GM19239 (cell line): ENCODE results near the gene FXYD3.
"Not testable (repeated sequence)": the region's sequence is repeated elsewhere in the genome, so short reads cannot be mapped to it uniquely, and the experiment has no call there.

ENCODE experiments used
- DNase-seq: peaks from one replicate; pipeline ENCODE4 v3.0.0; 2011; ENCODE audit warnings: low spot score; ENCODE audit not compliant: insufficient read length
- FAIRE-seq: peaks from 2 replicates; lab custom pipeline; 2011; peaks lifted over from hg19 to GRCh38; lab: Jason Lieb, UNC

The FXYD3 gene

DNA sequence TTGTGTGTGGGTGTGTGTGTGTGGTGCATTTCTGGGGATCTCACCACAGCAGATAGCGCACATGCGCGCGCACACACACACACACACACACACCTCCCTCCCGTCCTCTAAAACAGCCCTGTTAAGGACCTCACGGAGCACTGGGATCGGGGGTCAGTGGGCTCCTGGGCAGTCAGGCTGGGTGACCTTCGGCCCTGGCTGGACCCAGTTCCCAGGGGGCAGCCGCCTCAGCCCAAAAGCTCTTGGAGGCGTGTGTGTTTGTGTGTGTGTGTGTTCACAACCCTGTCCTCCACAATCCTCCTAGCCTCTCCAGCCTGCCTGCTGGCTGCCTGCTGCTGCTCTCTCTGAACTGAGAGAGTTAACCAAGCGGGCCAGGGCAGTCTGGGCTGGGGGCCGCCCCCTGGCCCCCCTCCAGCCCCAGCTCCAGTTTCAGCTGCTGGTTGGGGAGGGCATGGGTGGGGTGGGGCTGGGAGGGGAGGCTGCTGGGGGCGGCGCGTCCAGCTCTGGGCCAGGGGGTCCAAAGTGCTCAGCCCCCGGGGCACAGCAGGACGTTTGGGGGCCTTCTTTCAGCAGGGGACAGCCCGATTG lies 22.8 kb downstream of the FXYD3 start, which contains the start of gene FXYD1:
TSS of gene FXYD1 (plus strand) at position 520 of the 588 bp plus-strand sequence. CDS start 1,256 bp downstream, outside the sequence.
- FAIRE-seq (no peak), DNase-seq (no peak)

DNA sequence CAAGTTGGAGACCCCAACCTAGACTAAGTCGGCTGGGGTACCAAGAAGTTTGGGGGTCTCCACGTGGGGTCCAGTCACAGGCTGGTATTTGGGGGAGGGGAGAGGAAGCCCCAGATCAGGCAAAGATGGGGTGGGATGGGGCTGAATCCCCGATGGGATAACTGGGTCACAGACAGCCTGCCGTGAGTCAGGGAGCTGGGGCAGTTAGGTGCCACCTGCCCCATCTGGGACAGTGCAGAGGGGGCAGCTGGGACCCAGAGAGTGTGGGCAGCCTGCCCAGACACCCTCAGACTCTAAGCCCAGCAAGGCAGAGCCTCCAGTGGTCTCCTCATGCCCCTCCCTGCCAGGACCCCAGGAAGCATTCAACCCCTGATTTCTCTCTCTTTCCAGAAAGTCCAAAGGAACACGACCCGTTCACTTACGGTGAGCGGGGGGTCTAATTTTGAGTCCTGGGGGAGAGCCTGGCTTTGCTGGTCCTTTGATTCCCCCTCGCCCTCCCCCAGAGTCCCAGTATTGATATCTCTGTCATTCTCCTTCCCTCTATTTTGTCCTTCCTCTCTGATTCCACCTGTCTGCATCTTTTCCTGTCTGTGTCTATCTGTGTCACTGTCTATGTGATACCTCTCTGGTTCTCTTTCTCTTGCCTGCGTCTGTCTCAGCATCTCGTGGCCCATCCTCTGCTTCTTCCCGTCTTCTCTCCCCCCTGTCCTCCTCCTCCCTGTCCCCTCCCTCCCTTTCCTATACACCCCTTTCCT lies 24.8 kb downstream of the FXYD3 start:
- FAIRE-seq (no peak), DNase-seq (no peak)

DNA sequence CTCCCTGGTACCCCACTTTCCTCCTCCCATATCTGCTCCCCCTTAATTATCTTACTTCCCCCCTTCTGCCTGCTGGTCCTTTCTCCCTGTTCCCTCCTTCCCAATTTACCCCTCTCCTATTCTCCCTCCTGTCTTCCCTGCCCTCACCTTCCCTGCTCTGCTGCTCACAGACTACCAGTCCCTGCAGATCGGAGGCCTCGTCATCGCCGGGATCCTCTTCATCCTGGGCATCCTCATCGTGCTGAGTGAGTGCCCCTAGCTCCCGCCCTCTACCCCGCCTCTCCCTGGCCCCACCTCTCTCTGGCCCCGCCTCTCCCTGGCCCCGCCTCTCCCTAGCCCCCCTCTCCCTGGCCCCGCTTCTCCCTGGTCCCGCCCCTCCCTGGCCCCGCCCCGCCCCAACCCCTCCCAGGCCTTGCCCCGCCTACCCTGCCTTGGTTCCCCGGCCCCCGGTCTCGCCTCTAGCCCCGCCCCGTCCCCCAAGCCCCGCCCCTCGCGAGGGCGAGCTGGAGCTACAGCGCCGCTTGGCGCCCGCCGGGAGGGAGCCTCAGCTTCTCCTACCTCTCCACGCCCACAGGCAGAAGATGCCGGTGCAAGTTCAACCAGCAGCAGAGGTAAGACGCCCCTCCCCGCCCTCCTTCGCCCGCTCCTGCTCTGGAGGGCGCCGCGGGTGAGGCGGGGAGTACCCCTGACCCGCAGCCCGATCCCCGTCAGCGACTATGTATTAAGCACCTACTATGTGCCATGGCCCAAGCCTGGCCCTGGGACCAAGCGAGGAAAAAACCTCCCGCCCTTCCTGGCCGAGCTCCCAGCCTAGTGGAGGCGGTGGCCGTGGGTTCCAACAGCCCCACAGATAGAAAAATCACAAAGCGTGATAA lies 25.6 kb downstream of the FXYD3 start:
- peak; percentile 99 for DNase-seq
- FAIRE-seq, result peak; percentile 70

DNA sequence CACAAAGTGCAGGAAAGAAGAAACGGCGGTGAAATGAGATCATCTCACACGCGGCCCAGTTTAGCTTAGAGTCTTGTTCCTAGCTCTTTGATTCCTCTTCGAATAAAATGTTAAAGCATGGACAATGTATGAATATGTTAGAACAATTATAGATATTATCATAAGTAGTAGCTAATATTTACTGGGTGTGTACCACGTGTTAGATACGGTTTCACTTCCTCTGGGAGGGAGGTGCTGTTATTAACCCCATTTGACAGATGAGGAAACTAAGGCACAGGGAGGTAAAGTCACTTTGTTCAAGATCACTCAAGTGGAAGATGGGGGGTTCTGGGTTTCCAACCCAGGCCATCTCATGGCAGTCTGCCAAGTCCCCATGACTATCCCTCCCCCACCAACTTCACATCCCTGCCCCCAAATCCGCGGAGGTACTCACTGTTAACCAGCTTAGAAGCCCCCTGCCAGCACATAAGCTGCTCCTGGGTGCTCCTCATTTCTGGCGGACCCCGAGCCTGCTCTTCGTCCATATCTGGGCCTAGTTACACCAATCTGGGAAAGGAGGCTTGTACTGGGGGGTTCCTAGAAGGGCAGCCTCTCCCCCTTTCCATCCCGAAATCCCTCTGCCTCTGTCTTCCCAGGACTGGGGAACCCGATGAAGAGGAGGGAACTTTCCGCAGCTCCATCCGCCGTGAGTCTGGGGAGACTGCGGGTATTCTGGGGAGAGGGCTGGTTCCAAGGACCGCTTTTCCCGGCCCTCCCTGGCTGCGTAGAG lies 26.4 kb downstream of the FXYD3 start:
- DNase-seq, result no peak
- FAIRE-seq, result peak; percentile 33

DNA sequence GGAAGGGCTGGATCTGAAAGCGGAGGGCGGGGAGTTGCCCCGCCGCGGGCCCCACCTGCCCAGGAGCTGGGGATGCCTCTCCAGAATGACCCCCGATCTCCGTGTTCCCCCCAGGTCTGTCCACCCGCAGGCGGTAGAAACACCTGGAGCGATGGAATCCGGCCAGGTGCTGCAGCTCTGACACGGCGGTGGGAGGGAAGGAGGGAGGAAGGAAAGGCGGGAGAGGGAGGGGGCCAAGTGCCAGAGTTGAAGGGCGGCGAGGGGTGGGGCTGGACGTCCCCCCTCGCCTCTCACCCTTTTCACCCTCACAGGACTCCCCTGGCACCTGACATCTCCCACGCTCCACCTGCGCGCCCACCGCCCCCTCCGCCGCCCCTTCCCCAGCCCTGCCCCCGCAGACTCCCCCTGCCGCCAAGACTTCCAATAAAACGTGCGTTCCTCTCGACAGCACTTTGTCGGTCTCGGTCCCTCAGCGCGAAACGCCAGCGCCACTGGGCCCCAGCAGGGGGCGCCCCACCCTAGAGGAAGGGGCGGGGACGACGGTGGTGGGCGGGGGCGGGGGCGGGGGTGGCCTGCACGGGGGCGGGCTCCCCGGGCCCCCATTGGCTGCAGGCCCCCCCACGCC lies 27.1 kb downstream of the FXYD3 start:
- peak; percentile 73 for FAIRE-seq

DNA sequence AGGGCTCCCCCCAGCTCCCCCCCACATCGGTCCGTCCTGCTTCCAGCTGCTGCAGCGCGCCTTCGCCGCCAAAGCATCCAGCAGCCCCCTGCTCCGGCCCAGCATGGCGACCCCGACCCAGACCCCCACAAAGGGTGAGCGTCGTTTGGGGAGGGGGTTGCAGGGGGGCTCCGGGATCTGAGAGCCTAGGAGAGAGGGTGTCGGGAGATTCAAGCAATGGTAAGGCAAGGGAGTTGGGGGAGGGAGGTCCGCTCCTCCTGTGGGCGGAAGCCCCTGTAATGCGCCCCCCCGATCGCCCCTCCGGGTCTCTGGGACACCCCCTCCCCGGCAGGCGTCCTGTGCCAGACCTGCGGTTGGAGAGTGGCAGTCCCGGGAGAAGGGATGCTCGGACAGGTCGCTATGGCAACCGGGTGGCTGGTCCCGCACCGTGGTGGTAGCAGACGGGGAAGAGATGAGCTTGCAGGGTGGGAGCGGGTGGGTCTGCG lies 27.6 kb downstream of the FXYD3 start, which contains the start of gene FXYD7:
TSS of gene FXYD7 (plus strand) at position 25 of the 485 bp plus-strand sequence. CDS start at position 104, 79 bp downstream.
- no peak for FAIRE-seq
- no peak for DNase-seq

More for the DNA sequence above, 27.1 kb downstream of the FXYD3 start:
- DNase-seq, result no peak

DNA sequence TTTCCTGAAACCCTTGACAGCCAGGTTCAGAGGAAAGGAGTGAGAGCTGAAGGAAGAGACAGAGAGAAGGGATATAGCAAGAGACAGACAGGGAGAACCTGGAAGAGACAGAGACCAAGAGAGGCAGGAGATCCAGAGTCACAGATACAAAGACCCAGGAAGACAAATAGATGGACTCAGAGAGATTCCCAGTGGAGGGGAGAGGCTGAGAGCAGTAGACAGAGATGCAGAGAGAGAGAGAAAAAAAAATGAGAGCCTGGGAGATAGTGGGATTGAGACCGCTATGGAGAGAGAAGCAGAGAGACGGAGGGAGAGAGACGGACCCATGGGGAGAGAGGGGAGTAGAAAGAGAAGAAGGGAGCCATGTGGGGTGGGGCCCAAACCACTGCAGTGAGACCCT lies 28.2 kb downstream of the FXYD3 start:
- DNase-seq, result no peak
- no peak for FAIRE-seq

DNA sequence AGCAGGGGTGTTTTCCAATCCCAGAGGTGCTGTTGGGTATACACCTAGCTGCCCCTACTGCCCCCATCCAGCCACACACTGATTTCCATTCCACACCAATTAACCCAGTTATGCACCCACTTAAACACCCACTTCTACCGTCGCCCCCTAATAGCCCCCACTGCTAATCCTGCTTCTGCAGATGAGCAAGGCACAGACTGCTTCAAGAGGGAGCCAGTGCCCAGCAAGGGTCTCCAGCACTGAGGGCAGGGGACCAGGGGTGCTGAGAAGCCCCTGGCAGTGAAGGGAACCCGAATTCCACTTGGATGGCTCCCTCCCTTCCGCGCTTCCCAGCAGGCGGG lies 28.6 kb downstream of the FXYD3 start:
- no peak for DNase-seq
- no peak for FAIRE-seq

DNA sequence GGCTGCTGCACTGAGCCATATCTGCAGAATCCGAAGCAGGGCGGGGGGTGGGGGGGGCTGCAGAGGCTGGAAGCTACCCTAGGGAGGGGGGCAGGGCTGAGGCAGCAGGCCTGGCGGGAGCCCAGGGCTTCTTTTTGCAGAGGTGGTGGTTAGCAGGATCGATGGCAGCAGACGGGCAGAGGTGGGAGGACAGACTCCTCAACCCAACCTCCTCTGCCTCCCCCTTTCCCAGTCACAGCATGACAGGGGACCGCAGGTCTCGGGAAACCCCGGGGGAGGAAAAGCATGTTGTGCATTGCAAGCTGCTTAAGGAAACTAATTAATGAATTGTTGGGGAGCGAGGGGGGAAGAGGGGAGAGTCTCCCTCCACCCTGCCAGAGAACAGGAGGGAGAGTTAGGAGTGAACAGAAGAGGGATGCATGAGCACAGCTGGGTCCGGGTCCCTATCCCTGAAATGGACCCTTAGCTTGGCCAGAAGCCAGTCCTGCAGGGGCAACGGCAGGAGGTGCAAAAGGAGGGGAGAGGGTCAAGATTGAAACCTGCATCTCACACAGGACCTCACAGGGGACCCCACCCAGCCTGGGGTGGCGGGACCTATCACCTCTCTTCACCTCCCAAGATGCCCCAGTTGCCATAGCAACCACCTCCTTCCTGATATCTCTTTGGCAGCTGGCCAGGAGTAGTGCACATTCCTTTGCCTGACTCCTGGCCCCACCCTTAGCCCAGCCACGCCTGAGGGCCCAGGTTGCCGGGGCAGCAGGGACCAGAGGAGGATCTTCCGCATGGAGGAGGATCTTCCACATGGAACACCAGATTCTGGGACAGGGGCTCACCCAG lies 29.2 kb downstream of the FXYD3 start:
- FAIRE-seq, result no peak
- DNase-seq, result no peak

DNA sequence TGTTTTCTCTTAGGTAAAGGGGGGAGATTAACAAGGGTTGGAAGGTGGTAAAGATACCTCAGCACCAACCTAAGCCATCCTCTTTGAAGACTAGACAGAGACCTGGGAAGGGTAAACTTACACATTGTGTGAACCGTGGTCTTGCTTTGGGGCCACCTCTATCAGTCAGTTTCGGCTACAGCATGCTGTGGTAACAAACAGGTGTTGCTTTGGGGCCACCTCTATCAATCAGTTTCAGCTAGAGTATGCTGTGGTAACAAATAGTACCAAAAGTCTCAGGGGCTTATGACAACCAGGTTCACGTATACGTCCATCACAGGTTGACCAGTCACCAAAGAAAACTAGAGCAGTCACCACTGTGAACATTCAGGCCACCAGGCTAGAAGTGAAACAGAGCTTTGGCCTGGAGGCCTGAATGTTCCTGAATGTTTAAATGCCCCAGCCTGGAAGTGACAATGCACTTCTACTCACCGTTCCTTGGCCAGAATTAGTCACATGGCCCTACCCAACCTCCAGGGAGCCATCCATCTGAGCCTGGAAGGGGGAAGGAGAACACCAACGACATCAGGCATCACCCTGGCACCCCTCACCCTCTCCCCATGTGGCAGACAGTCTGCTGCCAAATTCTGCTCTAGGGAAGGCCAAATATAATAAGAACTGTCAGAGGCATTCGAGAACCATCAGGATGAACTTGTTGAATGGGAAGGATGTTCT lies 31.3 kb downstream of the FXYD3 start:
- FAIRE-seq, result no peak
- DNase-seq, result no peak

DNA sequence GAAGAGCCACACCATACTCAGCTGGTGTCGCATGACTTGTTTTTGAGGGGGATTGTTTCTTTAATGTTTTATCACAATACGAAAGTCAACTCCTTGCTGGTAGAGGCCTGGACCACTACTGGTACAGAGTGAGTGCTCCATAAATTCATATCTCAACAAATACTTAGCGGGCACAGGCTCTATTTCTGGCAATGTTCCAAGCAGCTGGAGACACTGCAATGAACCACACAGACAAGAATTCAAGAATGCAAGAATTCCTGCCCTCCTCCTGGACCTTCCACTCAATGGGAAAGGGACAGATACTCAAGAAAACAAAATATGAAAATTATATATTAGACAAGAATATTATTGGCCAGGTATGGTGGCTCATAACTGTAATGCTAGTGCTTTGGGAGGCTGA lies 33.8 kb downstream of the FXYD3 start:
- no peak for DNase-seq
- no peak for FAIRE-seq

DNA sequence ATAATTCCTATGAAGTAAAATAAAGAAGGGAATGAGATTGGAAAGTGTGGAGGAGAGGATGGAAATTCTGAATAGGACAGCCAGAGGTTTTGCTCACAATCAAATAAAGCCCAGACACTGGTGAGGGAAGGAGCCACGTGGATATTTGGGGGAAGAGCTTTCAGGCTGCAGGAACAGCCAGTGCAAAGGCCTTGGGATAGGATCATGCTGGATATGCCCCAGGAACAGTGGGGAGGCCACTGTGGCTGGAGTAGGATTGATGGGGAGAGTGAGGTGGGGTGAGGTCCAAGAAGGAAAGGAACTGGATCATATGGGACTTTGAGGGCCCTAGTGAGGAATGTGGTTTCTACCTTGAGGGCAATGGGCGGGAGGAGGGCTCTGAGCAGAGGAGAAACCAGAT lies 34.8 kb downstream of the FXYD3 start:
- no peak for FAIRE-seq

DNA sequence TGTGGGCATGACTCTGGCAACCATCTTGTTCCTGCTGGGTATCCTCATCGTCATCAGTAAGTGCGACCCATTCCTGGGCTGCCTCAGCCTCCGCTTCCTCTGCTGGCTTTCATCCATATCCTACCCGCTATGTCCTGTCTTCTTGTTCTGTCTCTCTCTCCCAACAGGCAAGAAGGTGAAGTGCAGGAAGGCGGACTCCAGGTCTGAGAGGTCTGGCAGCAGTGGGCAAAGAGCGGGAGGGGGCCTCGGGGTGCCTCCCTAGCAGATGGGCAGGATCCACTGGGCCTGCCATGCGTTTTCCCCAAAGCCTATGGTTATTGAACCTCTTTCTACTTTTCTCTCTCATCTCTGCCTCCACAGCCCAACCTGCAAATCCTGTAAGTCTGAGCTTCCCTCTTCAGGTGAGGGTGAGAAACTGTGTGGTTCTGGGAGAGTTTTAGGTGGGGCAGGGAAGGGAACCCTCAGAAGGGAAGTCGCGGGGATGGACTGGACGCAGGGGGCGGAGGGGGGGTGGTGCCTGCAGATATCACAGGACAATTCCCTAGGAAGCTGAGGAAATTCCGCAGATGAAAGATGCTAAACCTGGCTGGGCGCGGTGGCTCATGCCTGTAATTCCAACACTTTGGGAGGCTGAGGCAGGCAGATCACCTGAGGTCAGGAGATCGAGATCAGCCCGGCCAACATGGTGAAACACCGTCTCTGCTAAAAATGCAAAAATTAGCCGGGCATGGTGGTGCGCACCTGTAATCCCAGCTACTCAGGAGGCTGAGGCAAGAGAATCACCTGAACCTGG lies 35.8 kb downstream of the FXYD3 start:
- no peak for FAIRE-seq

More for the DNA sequence above, 34.8 kb downstream of the FXYD3 start:
- DNase-seq, result no peak

DNA sequence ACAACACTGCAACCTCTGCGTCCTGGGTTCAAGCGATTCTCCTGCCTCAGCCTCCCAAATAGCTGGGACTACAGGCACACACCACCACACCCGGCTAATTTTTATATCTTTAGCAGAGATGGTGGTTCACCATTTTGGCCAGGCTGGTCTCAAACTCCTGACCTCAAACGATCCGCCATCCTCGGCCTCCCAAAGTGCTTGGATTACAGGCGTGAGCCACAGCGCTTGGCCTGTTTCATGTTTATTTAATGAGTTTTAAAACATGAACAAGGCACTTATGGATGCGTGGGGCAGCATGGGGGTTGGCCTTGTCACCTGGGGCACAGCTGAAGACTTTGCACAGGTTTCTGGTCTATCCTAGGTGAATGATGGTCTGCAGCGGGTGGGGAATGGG lies 37.5 kb downstream of the FXYD3 start:
- not testable (repeated sequence) for DNase-seq, FAIRE-seq

More for the DNA sequence above, 35.8 kb downstream of the FXYD3 start:
- DNase-seq, result no peak

DNA sequence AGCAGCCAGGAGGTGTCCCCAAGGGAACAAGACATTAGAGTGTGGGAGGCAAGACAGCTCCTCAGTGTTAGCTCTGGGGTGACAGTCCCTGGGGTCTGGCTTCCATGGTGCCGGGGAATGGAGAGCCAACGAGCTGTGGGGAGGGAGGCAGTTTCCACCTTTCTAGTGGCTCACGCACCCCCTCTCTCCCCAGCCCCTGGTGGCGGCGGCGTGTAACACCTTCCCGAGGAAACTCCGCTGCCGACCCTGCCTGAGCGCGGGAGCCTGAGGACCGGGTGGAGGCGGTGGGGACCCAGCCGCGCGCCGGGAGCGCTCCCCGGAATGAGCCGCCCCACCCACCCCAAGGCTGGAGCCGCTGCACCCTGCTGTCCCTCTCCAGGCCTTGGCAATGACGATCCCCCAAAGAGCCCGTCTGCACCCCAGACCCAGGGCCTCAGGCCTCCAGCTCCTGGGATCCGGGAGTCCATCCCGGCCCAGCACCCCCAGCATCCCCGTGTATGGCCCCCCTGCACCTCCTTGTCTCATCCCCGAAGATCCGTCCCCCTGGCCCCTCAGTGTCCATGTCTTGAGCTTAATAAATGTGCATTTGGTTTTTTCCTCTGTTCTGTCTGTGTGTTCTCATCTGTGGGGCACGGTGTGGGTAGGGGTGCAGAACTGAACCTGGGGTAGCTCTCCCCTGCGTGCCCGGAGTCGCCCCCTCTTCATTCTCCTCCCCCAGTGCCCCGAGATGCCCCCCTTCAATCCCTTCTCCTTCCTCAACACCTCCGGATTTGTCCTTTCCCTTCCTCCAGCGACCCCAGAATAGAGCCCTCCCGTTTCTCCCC lies 38.3 kb downstream of the FXYD3 start:
- FAIRE-seq (peak; percentile 87), DNase-seq (peak; percentile 77)
